VCaP (cell line): ENCODE data around the gene SEC24B.
A peak's percentile ranks its signal among the peaks of the same experiment; 100 is the strongest.

Source experiments
- H3K27ac ChIP-seq: fragments of 450-650 bp; 2 replicates; pipeline ENCODE4 v1.5.1; 2017
- TF ChIP-seq, protein P1 (sequence below): fragments of 450-650 bp; conservative IDR thresholded peaks from 2 replicates; pipeline ENCODE4 v1.5.1; 2017; ENCODE audit warnings: mild to moderate bottlenecking, moderate library complexity

Gene SEC24B

DNA sequence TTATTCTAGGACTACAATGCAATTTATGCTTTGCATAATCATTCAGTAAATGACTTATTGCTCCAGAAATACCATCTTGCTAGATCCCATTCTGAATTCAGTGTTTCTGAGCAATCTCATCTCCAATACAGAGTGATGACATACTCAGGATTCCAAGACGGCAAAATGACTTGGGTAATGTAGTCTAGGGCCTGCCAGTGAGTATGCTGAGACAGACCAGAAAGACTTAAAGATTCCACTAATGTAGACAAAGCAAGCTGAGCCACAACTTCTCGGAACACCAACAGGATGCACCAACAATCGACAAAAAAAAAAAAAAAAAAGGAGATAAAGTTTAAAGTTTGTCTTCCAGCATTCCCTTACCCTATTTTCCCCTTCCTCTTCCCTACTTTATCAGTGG, 919 bp upstream of the SEC24B start:
- H3K27ac ChIP-seq, result peak overlapping the region; percentile 89
- TF ChIP-seq, protein P1, sequence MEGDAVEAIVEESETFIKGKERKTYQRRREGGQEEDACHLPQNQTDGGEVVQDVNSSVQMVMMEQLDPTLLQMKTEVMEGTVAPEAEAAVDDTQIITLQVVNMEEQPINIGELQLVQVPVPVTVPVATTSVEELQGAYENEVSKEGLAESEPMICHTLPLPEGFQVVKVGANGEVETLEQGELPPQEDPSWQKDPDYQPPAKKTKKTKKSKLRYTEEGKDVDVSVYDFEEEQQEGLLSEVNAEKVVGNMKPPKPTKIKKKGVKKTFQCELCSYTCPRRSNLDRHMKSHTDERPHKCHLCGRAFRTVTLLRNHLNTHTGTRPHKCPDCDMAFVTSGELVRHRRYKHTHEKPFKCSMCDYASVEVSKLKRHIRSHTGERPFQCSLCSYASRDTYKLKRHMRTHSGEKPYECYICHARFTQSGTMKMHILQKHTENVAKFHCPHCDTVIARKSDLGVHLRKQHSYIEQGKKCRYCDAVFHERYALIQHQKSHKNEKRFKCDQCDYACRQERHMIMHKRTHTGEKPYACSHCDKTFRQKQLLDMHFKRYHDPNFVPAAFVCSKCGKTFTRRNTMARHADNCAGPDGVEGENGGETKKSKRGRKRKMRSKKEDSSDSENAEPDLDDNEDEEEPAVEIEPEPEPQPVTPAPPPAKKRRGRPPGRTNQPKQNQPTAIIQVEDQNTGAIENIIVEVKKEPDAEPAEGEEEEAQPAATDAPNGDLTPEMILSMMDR, result no peak

DNA sequence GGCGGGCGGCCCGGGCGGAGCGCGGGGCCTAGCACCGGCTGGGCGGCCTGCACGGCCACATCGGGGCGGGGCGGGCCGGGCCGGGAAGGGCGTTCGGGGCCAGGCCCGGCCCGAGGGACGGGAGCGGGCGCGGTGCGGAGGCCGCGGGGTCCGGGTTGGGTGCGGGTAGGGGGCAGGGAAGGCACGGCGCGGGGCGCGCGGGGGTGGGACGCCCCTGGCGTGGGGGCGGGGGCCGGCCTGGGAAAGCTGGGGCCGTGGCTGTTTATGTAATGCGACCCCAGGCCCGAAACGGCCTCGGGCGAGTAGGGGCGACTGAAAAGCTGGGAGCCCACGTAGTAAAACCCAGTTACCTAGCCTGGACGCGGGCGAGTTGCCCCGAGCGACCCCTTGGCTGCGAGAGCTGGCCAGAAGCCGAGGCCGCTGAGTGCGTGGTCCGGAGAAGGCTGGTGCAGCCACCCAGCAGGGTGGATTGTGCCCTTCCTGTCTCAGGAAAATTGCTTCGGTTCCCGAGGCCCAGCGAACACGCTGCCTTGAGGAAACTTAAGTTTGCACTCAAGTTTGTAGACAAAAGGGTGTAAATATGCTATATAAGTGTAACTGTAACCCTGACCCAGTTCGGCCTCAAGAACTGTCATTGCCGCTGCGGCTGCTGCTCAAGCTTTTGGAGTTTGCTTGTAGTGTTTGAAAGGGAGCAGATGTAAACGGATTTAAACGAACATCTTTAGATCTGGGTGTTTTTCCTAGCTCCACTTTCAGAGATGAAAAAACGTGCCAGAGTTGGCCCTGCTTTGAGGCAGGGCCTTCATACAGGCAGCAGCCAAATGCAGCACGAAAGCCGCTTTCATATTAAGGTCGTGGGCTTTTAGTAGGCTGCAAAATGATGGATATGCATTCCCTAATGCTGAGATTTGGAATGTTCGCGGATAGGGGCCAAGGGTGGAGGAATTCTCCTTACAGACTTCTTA, 674 bp downstream of the SEC24B start:
- H3K27ac ChIP-seq, result peak overlapping the region; percentile 89
- TF ChIP-seq, protein P1, result no peak

DNA sequence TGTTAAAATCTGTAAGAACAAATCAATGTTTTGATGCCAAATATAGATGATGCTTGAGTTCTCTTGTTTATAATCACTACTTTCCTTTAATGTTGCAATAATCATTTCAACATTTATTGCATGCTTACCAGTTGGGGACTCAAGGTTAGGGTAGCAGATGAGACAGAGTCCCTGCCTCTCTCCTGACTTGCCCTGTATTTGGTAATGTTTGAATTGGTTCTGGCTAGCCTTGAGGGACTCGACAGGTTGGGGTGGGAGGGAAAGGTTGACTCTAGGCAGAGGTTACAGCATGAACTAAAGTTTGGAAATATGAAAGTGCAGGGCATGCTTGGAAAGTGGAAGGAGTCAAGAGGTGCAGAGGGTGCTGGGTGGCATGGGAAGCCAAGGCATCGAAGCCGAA, 2.0 kb downstream of the SEC24B start:
- TF ChIP-seq, protein P1, result no peak

DNA sequence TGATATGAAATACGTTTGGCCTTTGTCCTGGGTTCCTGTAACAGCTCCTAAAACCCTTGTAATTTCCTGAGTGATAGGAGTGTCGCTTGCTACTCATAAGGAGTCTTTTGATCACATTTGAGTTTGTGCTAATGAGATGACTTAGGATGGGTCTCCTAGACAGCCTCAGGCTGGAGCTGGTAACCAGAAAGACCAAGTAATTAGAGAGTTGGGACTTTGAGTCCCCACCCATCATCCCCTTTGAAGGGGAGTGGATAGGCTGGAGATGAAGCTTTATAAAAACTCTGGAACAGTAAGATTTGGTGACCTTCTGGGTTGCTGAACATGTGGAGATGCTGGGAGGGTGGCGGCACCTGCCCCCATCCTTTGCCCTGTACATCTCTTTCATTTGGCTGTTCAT, 2.9 kb downstream of the SEC24B start:
- TF ChIP-seq, protein P1, result no peak
- H3K27ac ChIP-seq, result 0 out of 2 replicates have a peak overlapping the region, but pooled peaks have one; percentile 89

More for the DNA sequence above, 2.0 kb downstream of the SEC24B start:
- H3K27ac ChIP-seq, result peak overlapping the region; percentile 89

DNA sequence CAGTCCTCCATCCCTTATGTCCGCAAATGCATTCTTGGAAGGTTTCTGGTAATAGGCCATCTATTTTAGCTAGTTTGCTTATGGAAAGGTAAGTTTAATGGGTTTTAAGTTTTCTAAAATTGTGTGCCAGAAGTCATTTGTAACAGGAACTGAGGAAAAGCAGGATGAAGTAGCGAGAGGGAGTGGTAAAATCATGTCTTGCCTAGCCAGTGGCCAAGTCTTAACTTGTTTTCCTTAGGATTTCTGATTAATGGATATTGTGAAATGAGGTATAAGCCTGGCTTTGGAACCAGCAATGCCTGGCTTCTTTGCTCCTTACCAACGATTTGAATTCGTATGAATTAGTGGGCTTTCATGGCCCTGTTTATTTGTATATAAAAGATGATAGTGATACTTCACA, 7.3 kb downstream of the SEC24B start:
- TF ChIP-seq, protein P1, result no peak
- no peak overlapping the region for H3K27ac ChIP-seq

DNA sequence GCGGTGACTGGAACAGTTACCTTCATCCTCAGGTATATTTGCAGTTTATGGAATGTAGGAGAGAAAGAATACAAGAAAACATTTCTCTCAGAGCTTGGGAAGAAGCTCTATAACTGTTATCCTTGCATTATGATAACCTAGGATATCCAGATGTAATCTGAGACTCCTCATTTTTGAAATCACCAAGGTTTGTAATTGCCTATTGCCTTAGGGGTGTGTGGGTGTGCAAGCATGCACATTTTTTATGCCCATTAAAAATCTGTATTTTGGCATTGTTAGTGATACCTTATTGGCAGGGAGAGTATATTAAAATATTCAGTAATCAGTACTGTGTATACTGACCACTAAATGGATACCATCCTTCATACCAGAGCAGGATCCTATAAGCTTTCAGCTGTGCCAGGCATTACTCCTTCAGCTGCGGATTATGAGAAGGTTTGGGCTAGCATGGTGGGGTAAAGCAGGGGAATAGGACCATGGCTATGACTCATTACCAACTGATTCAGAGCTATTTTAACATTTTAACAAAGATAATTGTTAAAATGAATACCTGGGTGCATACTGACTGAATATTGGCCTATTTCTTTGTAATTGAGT, 8.3 kb downstream of the SEC24B start:
- no peak overlapping the region for H3K27ac ChIP-seq
- TF ChIP-seq, protein P1, result no peak

DNA sequence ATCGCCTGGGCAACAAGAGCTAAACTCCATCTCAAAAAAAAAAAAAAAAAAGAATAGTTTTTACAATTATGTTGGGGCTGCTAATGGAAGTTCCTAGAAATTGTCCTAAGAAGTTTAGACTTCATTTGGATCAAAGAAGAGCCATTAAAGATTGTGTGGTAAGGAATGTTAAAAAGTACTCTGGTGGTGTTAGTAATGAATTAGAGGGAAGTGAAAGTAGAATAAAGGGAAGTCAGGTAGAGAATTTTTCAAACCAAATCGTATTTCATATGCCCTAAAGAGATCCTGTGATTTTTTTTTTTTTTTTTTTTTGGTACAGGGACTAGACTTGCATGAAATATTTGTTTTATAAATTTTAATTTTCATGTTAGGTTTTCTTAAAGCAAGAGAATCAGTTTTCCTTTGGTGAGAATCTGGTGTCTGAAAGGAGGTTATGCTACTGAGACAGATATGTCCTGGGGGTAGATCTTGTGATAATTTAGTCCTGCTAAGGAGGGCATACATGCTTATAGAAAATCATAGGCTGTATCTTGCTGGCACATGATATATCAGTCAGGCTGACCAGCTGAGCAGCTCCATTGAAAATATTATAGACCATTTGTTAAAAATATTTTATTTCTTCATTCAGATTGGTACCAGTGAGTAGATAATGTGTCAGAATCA, 10.7 kb downstream of the SEC24B start:
- H3K27ac ChIP-seq, result no peak overlapping the region
- TF ChIP-seq, protein P1, result no peak
